GM19239 (cell line): Measurements from ENCODE around the gene NFATC1.

Experiments used
- DNase-seq: peaks from one replicate; pipeline ENCODE4 v3.0.0; 2011; ENCODE audit warnings: low spot score; ENCODE audit not compliant: insufficient read length
- FAIRE-seq: peaks from 2 replicates; lab custom pipeline; 2011; peaks lifted over from hg19 to GRCh38; lab: Jason Lieb, UNC

The NFATC1 gene

DNA sequence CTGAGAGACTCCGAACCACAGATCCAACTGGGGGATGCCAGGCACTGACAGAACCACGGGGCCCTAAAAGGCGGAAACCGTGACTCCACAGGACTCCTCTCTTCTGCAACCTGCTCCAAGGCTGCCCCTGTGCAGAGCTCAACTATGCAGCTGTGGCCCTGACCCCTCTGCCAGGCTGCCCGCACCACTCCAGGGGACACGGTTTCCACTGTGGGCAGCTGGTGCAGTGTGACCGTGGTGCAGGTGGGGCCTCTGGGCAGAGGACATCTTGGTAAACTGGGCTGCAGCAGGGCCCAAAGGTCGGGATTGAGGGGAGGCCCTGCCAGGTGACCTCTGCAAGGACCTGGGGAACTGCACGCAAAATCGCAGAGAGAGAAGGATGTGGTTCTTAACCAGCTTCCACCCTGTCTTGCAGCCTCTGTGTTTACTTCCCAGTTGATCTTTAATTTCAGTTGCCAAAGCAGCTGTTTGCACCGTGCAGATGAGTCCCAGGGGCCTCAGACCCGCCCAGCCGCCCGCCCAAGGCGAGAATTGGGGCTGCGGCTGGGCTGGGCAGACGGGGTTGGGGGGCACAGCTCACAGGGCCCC lies 179.3 kb downstream of the NFATC1 start:
- no peak for FAIRE-seq
- no peak for DNase-seq

DNA sequence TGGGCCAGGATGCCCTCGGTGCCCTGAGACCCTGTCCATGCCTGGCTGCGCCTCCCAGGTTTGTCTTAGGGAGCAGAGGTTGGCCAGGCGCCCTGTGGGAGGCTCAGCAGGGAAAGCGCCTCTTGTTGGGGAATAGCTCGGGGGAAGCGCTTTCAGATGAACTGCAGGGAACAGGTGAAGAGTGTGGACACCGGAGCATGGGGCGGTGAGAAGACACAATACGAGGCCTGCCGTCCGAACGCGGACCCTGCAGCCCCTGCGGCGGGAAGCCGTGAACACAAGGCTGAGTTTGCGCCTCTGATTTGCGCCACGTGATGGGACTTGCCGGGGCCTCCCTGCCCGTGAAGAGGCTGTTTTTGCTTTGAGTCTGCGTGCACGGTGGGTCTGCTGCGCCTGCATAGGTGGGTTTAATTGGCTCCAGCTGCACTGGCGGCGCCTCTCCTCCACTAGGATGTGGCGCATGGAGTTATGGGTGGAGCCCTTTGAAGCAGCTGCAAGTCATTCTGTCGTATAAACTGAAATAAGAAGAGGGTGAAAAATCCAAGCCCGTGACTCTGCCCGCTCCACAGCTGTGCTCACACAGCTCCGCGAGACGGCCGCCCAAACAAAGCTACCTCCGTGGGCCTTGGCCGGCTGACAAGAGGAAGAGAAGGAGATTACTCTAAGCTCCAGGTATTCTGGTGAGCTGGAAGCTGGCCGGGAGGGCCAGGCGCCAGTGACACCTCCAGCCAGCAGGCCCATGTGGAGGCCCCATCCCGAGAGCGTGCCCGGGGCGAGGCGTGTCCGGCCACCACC lies 180.4 kb downstream of the NFATC1 start:
- DNase-seq: no peak
- no peak for FAIRE-seq

DNA sequence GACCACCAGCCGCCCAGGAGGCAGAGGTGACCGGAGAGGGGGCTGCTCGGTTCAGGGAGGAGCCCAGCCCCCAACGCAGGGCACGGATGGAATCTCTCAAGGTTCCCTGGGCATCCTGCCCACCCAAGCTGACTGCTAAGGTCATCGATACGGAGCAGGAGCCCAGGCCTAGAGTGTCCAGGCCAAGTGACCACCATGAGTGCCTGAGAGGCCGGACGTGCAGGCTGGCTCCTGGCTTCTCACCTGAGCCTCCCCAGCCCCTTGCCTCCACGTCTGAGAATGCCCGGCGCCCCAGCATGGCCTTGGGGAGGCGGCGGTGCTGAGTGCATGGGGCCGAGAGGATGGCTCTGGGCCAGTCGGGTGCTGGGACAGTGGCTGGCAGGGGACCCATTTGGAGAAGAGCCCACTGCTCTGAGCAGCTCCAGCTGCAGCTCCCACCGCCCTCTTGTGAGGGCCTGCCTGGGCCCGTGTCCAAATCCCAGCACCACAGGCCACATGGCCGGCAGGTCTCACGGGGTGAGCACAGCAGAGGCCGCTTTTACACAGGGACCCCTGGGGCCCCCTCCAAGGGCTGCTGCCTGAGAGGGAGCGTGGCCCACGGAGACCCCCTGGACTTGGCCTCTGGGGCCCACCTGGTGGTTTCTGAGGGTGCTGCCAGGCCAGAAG lies 181.1 kb downstream of the NFATC1 start:
- DNase-seq (no peak), FAIRE-seq (no peak)

DNA sequence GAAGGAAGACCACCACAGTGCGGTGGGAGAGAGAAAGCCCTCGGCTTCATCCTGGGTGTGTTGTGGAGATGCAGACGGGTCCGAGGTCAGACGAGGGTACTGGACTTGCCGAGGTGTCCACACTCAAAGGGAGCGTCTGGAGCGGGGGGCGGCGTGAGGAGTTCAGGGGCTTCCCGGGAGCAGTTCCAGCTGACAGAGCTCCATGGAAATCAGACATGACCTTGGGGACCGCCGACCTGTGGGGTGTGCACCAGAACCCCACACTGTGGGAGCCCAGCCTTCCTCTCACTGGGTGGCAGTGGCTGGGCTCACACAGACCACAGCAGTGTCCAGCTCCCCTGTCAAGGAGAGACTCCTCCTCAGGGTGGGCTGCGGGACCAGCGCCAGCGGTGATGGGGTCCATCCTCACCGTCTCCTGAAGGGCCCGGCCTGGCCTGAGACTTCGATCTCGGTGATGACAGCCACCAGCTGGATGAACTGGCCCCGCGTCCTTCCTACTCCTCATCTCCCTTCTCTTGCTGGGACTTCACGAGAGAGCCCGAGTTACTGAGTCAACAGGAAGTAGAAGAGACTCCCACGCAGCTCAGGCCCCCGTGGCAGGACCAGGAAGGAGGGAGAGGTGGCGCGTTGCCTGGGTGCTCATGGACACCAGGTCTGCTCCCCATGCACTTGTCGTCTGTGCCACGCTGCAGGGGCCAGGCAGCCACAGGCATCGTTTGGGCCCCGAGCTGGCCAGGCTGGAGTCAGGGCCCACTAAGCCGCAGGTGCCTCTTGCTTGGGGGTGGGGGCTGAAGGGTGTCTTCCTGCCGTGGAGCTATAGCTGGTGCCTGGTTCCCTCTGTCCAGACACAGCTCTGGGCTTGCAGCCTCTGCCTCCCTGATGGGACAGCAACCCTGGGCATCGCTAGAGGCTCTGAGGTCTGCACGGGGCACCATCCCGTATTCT lies 182.0 kb downstream of the NFATC1 start:
- FAIRE-seq (no peak), DNase-seq (no peak)

DNA sequence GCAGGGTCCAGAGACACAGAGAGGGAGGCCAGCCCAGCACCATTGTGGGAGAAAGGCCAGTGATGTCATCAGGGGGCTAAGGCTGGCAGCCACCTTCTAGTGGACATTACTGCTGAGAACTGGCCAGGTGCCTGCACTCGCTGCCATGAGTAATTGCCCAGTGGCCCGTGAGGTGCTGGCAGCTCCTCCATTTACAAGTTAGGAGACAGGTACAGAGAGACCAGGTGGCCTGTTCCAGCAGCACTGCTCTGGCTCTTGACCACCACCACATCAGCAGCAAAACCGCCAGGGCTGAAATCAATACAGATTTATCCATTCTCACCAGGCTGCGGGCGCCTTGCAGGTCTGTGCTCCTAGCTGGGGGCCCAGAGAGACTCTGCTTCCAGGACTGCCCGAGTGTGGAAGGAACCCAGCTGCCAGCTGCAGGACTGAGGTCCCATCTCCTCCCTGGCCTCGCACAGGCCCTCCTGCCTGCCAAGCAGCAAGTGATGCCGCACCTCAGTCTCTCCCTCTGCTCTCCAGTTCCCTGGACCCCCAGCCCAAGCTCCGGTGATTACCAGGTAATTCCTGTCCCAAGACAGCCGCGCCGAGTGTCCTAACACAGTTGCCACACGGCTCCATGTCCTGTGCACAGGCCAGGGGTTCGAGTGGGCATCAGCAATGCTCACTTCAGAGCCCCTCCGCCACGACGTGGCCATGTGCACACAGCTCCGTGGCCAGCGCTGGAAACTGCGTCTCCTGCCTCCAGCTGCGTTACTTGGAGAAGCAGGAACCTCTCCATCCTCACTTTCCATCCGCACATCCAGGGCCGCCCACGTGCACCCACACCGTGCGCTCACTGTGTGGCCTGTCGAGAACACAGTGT lies 182.9 kb downstream of the NFATC1 start:
- FAIRE-seq (no peak), DNase-seq (no peak)
